Erythroblast (primary cell): ENCODE measurements around the gene STK32C.

Source experiments
- DNase-seq, 2 experiments: peaks; one replicate each; lab custom pipeline; 2025; lab: John Stamatoyannopoulos, UW
- GATA1 ChIP-seq: IDR thresholded peaks from 2 replicates; pipeline ENCODE4 v1.6.1; 2011; ENCODE audit warnings: low read depth, mild to moderate bottlenecking, control low read depth, low read length, moderate library complexity
- POLR2A ChIP-seq: IDR thresholded peaks from 2 replicates; pipeline ENCODE4 v1.6.1; 2011; ENCODE audit warnings: mild to moderate bottlenecking, low read length

STK32C gene

GRCh38 chr10:132307823-132308586, at the start of gene STK32C:
Gene STK32C, minus strand, starts transcription at chr10:132307950. Its CDS starts 117 bp downstream, at chr10:132307833.
- TF ChIP-seq POLR2A: no peak
- TF ChIP-seq GATA1: no peak
- DNase-seq: peak; percentile 91 to 96

- TF ChIP-seq POLR2A (no peak), GATA1 (no peak)
Measured at GRCh38 chr10:132356621-132357195, 49.0 kb upstream of the STK32C start.

GRCh38 chr10:132355754-132356153, 48.0 kb upstream of the STK32C start:
- DNase-seq: no peak

More at GRCh38 chr10:132356621-132357195, 49.0 kb upstream of the STK32C start:
- no peak for DNase-seq

GRCh38 chr10:132355297-132355696, 47.5 kb upstream of the STK32C start:
- TF ChIP-seq POLR2A: no peak
- TF ChIP-seq GATA1: no peak
- no peak for DNase-seq

More at GRCh38 chr10:132355754-132356153, 48.0 kb upstream of the STK32C start:
- TF ChIP-seq POLR2A (no peak), GATA1 (no peak)

GRCh38 chr10:132354356-132355094, 46.8 kb upstream of the STK32C start:
- no peak for DNase-seq
- TF ChIP-seq GATA1 (no peak), POLR2A (no peak)

DNA sequence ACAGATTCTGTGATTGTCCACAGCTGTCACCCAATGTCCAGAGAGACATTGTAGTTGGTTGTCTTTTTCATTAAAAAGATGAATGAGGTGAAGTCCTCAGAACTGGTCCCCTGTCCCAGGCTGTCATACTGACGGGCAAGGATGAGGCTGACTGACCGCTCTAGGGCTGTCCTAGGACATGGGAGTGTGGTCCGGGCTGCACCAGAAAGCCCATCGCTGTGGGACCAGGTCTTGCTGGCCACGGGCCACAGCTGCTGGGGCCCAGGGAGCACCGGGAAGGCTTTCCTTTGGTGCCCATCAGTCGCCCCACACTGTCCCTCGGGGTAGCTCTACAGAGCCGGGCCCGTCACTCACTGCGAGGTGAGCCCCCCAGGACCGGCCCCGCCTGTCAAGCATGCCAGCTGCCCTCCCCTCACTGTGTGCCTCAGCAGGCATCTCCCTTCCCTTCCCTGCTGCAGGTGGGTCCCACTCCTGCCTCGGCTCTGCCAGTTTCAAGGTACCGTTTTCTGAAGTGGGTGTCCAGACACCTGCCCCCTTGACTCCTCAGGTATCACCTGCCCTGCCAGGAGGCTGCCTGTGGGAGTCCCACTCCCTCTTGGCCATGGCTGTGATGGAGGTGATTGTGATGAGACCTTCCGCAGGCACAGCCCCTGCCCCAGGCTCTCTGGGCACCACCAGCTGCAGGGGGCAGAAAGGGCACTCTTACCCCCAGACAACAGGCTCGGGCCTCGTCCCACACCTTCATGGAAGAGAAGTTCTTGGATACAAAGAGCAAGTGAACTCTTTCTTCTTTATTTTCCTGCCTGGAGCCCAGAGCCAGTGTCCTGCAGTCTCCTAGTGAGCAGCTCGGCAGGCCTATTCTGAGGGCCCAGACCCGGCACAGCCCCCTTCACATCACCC, 46.0 kb upstream of the STK32C start:
- no peak for DNase-seq
- TF ChIP-seq POLR2A (no peak), GATA1 (no peak)

GRCh38 chr10:132352462-132353308, 44.9 kb upstream of the STK32C start:
- peak; percentile 64 to 83 for DNase-seq

GRCh38 chr10:132351611-132352010, 43.9 kb upstream of the STK32C start:
- DNase-seq: no peak
- TF ChIP-seq GATA1 (no peak), POLR2A (no peak)

DNA sequence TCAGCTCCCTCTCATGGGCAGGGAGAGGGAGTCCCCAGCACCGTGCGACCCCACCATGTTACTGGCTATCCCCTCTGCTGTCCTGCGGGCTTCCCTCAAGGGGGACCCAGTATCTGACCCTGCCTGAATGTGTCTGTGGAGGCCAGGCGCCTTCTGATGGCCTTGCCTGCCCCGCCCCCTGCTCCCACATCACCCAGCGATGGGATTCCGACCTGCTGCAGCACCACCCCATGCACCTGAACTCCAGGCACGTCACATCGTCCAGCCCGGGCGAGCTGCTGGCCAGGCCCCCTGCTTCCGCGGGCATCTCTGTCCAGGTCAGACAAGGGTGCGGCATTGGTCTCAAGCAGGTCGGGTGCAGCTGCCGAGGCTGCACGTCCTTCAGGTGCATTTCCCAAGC, 43.2 kb upstream of the STK32C start:
- DNase-seq: no peak
- no peak for TF ChIP-seq GATA1
- TF ChIP-seq POLR2A: no peak

GRCh38 chr10:132350391-132350790, 42.6 kb upstream of the STK32C start:
- DNase-seq: no peak
- TF ChIP-seq GATA1 (no peak), POLR2A (no peak)

- TF ChIP-seq POLR2A: no peak
- TF ChIP-seq GATA1: no peak
- DNase-seq: no peak
Measured at GRCh38 chr10:132349766-132350165, 42.0 kb upstream of the STK32C start.

DNA sequence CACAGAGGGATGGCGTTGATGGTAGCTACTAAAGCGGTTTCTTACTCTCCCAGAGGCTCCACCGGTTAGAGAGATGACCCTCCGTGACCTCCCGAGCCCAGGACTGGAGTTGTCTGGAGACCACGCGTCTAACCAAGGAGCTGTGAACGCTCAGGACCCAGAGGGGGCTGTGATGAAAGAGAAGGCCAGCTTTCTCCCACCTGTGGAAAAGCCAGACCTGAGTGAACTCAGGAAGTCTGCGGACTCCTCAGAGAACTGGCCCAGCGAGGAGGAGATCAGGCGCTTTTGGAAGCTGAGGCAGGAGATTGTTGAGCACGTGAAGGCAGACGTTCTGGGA, 40.1 kb upstream of the STK32C start:
- DNase-seq: no peak
- TF ChIP-seq POLR2A: no peak

- TF ChIP-seq POLR2A (no peak), GATA1 (no peak)
- no peak for DNase-seq
Measured at GRCh38 chr10:132347211-132347930, 39.6 kb upstream of the STK32C start.
